NCI-H187 treated with DMSO at 0.1 percent for 48 hours (cell line): Measurements from ENCODE around the gene PPIE.
"Not testable (repeated sequence)": the region's sequence is repeated elsewhere in the genome, so short reads cannot be mapped to it uniquely, and the experiment has no call there.

ENCODE experiments used
- DNase-seq: peaks from one replicate; lab custom pipeline; 2025; lab: John Stamatoyannopoulos, UW

Gene PPIE

GRCh38 chr1:39758556-39759435, 20.1 kb downstream of the PPIE start:
- no peak for DNase-seq

- no peak for DNase-seq
These were observed 20.7 kb downstream of the PPIE start for GRCh38 chr1:39759436-39759726.

GRCh38 chr1:39760074-39761008, 21.7 kb downstream of the PPIE start:
- DNase-seq = no peak

- no peak for DNase-seq
These were observed 22.3 kb downstream of the PPIE start for GRCh38 chr1:39761016-39761415.

DNA sequence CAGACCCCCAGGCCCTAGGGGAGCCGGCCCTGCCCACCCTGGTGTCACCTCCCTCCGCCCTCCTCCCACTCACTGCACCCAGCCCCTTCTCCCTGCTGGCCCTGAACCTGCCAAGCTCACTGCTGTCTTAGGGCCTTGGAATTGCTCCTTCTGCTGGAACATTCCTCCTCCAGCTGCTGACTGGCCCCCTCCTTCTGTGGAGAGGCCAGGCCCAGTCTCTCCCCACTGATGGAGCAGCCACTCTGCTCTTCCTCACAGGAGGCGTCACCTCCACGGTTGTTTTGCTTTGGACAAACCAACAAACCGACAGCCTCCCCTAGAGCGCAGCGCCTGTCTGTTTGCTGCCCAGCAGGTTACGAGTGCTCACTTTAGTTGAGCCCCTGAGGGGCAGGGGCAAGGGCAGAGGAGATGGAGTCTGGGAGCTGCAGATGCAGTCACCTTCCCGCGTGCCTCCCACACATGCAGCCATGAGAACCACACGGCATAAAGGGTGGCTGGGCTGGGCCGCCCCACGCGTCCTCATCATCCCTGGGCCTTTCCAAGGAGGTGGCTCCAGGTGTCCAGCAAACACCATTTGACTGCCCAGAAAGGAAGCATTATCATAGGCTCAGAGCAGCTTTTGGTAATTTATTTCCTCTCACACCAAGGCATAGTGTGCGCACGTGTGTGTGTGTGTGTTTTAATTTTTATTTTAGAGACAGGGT, 23.0 kb downstream of the PPIE start:
- DNase-seq = no peak

DNA sequence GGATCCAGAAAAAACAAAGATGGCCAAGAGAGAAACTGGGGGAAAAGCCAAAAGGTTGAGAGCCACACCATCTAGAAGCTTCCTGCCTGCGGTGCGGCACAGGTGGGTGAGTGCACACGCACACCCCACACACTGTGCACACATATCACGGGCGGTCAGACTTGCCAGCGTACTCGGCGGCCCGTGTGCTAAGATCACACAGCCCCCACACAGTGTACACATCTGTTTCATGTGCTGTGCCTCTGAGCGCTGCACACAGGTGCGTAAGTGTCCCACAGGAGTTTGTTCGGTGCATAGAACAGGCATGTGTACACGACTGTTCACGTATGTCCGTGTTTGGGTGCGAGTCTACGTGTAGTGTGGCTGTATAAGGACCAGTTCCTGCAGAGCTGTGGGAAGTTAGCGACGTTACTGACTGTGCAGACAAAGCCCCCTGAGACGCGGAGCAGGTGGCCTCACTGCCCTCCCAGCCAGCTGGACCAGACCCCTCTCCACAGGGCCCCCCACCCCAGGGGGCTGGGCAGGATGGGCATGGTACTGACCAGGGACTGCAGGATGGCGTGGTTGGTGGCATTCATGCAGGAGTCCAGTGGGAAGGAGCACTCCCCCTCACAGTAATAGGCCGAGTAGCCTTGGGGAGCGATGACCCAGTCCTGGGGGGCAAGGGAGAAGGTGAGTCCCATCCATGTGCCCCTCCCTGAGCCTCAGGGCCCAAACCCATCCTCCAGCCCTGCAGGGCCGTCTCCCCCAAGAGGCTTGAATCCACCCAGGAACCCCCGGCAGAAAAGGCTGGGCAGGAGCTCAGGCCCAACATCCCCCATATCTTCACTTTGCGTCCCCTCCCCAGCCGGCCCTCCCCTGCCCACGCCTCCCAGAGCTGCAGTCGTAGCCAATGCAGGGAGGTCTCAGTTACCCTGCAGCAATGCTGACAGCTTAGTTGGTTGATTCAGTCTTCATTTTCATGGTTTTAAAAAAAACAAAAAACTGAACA, 24.2 kb downstream of the PPIE start:
- DNase-seq = no peak

- DNase-seq = not testable (repeated sequence)
These were observed 25.1 kb downstream of the PPIE start for GRCh38 chr1:39763619-39764374.

DNA sequence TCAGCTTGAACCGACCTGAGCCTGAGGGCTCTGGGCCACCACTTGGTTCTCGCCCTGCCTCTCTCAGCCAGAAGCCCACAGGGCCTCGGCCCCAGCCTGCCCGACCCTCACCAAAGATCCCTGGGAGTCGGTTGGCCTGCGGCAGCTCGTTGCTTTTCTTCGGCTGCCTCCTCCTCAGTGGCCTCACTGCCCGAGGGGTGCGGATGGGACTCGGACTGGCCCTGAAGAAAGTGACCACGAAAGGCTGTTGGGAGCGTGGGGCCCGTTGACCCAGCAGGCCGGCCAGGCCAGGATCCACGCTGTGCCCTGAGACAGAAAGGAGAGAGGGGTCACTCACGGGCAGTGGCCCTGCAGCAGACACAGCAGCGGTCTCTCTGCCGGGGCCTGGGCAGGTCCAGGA, 25.8 kb downstream of the PPIE start:
- not testable (repeated sequence) for DNase-seq

DNA sequence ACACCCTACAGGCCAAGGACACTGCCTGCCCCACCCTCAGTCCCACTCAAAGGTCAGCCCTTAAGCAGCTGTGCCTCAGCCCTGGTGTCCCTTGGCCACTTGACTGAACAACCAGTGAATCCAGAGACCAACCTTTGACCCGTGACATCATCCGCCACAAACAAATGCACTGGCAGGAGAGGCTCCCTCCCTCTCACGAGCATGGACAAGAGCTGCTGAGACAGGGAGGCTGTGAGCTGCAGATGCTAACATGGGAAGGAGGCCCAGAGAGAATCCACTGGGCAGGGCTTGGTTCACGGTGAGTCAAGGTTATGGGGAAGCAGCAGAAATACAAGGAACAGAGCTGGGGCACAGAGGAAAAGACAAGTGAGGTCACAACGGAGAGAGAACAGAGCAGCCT, 27.8 kb downstream of the PPIE start:
- not testable (repeated sequence) for DNase-seq

DNA sequence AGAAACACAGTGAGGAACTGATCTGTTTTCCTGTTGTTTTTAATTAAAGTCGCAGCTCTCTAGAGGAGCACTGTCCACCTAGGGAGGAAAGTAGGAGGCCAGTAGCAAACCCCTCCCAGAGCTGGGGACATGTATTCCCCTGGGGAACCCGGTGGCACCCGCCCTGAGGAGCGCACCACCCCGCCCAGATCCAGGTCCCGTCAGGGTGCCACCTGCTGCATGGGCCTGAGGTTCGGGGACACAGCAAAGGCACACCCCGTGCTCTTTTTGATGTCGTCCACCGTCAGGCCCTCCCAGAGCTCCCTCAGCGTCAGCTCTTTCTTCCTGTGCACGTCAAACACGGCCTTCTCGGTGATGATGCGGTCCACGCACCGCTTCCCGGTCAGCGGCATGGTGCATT, 30.8 kb downstream of the PPIE start:
- DNase-seq = not testable (repeated sequence)

- not testable (repeated sequence) for DNase-seq
These were observed 31.7 kb downstream of the PPIE start for GRCh38 chr1:39770100-39771021.

- DNase-seq = not testable (repeated sequence)
These were observed 32.4 kb downstream of the PPIE start, which contains the start of gene OXCT2 for GRCh38 chr1:39771022-39771532. Gene OXCT2 (minus strand): TSS chr1:39771348. CDS start chr1:39771255, 93 bp downstream.

GRCh38 chr1:39773369-39773979, 34.8 kb downstream of the PPIE start:
- not testable (repeated sequence) for DNase-seq

- not testable (repeated sequence) for DNase-seq
These were observed 36.5 kb downstream of the PPIE start for GRCh38 chr1:39775141-39775540.

DNA sequence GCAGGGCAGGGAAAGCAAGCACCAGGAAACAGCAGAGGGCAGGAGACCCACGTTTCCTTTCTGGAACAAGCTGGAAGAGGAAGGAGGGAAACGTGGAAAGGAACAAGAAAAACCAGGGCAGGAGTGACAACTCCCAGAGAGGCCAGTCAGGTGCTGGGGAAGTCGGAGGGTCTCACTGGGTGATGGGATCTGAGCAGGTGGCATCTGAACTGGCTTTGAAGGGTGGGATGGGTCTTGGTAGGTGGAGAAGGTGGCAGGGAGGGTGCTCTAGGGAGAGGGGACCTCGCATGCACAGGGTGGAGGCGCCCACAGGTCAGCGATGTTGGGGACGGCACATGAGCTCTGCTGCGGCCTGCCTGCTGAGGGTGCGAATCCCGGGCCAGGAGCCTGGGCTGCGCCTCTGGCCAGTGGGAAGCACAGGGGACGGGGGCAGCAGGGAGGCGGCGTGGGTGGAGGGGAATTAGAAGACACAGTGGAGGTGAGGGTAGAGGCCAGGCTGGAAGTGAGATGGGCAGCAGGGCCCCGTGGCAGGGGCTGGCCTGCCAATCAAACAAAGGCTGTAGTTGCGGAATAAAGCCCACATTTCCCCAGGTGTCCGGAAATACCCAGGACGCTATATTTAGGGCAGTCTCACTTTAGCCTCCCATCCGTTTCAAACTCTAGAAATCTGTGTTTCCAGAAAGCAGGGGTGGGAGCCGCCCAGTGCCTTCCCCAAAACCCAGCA, 37.2 kb downstream of the PPIE start:
- not testable (repeated sequence) for DNase-seq

GRCh38 chr1:39776400-39776713, 37.7 kb downstream of the PPIE start:
- DNase-seq = no peak

DNA sequence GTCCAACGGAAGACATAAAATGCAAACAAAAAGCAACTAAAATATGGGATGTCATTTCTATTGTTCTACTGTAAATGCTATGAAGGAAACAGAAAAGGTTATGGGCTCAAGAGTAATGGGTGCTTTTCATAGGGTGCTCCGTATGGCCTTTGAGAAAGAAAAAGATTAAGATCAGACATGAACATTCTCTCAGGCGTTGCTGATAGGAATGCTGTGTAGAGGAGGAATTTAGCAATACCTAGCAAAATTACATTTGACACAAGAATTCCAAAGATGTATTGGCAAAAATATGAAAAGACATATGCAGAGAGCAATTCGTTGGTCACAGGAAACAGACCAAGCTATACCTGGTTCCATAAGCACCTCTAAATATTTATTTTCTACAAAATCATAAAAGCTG, 38.2 kb downstream of the PPIE start:
- DNase-seq = no peak

- DNase-seq = no peak
These were observed 38.6 kb downstream of the PPIE start for GRCh38 chr1:39777306-39777705.
